IMR-90 (cell line): ENCODE data around the gene TPPP3. TPM values are rescaled to one million over a fixed set of nuclear protein-coding genes. Genes with fewer than 3 reads are reported as not detected.

Experiments
- ATAC-seq: fragments of 200-7000 bp; cut with Tn5 transposase; 2 replicates; pipeline ENCODE4 v1.9.1; 2020; ENCODE audit warnings: low read depth, mild to moderate bottlenecking, moderate library complexity
- BruUV-seq: library from RNA; stranded (reverse); fragments of 400-500 nt; replicated peaks from 2 replicates; lab custom pipeline; 2021; lab: Mats Ljungman, UMichigan
- CTCF ChIA-PET: fragments of 300-600 bp; formaldehyde crosslinking; extraction: SDS; loops from one replicate; lab custom pipeline; 2021; ENCODE audit warnings: antibody characterized with exemption; lab: Yijun Ruan, JAX
- POLR2A ChIA-PET: fragments of 300-600 bp; sonication (Branson Sonifier 250); formaldehyde crosslinking; loops from one replicate; lab custom pipeline; 2022; ENCODE audit warnings: antibody characterized with exemption; ENCODE audit not compliant: unreplicated experiment; lab: Charles Lee
- DNase-seq: peaks from one replicate; pipeline ENCODE4 v3.0.0; 2013
- H2AFZ ChIP-seq: replicated peaks from 2 replicates; pipeline ENCODE3; 2013; ENCODE audit warnings: low read length, mild to moderate bottlenecking; ENCODE audit not compliant: poor library complexity
- H2AK5ac ChIP-seq: 2 replicates; pipeline ENCODE4 v1.6.1; 2013; ENCODE audit warnings: low read depth, low read length, inconsistent platforms
- H2AK9ac ChIP-seq: replicated peaks from 2 replicates; pipeline ENCODE3; 2013; ENCODE audit warnings: mild to moderate bottlenecking, low read depth, low read length, moderate library complexity; ENCODE audit not compliant: poor library complexity
- H2BK120ac ChIP-seq: 2 replicates; pipeline ENCODE4 v1.6.1; 2013; ENCODE audit warnings: low read depth, low read length, inconsistent platforms
- H2BK15ac ChIP-seq: 3 replicates; pipeline ENCODE4 v1.6.1; 2013; ENCODE audit warnings: low read depth, low read length, inconsistent platforms
- H2BK20ac ChIP-seq: 2 replicates; pipeline ENCODE4 v1.6.1; 2013; ENCODE audit warnings: low read depth, mild to moderate bottlenecking, inconsistent platforms, low read length, moderate library complexity
- H2BK5ac ChIP-seq: 2 replicates; pipeline ENCODE4 v1.6.1; 2013; ENCODE audit warnings: mild to moderate bottlenecking, low read depth, low read length, inconsistent platforms; ENCODE audit not compliant: poor library complexity, severe bottlenecking
- H3K14ac ChIP-seq: replicated peaks from 2 replicates; pipeline ENCODE4 v1.6.1; 2013; ENCODE audit warnings: low read depth, low read length, inconsistent platforms
- H3K18ac ChIP-seq: 2 replicates; pipeline ENCODE4 v1.6.1; 2013; ENCODE audit warnings: low read depth, low read length, control low read depth
- H3K23ac ChIP-seq: 2 replicates; pipeline ENCODE4 v1.6.1; 2013; ENCODE audit warnings: low read depth, low read length, inconsistent platforms
- H3K27ac ChIP-seq: 2 replicates; pipeline ENCODE4 v1.5.1; 2013; ENCODE audit warnings: mild to moderate bottlenecking, control low read depth, low read length; ENCODE audit not compliant: insufficient read depth
- H3K27me3 ChIP-seq: 2 replicates; pipeline ENCODE4 v1.6.1; 2013; ENCODE audit warnings: low read length; ENCODE audit not compliant: control insufficient read depth, insufficient read depth
- H3K36me3 ChIP-seq: 2 replicates; pipeline ENCODE4 v1.6.1; 2013; ENCODE audit warnings: low read length, mixed read lengths; ENCODE audit not compliant: control insufficient read depth, insufficient read depth
- H3K4ac ChIP-seq: 2 replicates; pipeline ENCODE4 v1.6.1; 2013; ENCODE audit warnings: low read depth, low read length, inconsistent platforms
- H3K4me1 ChIP-seq: 2 replicates; pipeline ENCODE4 v1.6.1; 2013; ENCODE audit warnings: low read length, mixed read lengths; ENCODE audit not compliant: control insufficient read depth, insufficient read depth
- H3K4me2 ChIP-seq: 2 replicates; pipeline ENCODE4 v1.6.1; 2013; ENCODE audit warnings: low read depth, mild to moderate bottlenecking, control low read depth, low read length, moderate library complexity
- H3K4me3 ChIP-seq: 2 replicates; pipeline ENCODE4 v1.5.1; 2013; ENCODE audit warnings: low read depth, mild to moderate bottlenecking, control low read depth, low read length, moderate library complexity; ENCODE audit not compliant: insufficient read depth
- H3K56ac ChIP-seq: 2 replicates; pipeline ENCODE4 v1.6.1; 2013; ENCODE audit warnings: low read length, inconsistent platforms; ENCODE audit not compliant: insufficient read depth; ENCODE audit errors: extremely low read depth
- H3K79me1 ChIP-seq, 2 experiments: 2 replicates each; pipeline ENCODE4 v1.6.1; 2013; ENCODE audit warnings: low read length in 2 of 2, inconsistent platforms in 1 of 2, low read depth in 1 of 2
- H3K9ac ChIP-seq: 2 replicates; pipeline ENCODE4 v1.6.1; 2013; ENCODE audit warnings: low read depth, low read length, control low read depth
- H3K9me1 ChIP-seq: 2 replicates; pipeline ENCODE4 v1.6.1; 2013; ENCODE audit warnings: low read length, inconsistent platforms; ENCODE audit not compliant: insufficient read depth
- H3K9me3 ChIP-seq: 2 replicates; pipeline ENCODE4 v1.6.1; 2013; ENCODE audit warnings: low read length; ENCODE audit not compliant: control insufficient read depth, insufficient read depth
- H4K20me1 ChIP-seq: 2 replicates; pipeline ENCODE4 v1.6.1; 2013; ENCODE audit warnings: low read length, inconsistent platforms; ENCODE audit not compliant: insufficient read depth
- H4K5ac ChIP-seq: 2 replicates; pipeline ENCODE4 v1.6.1; 2013; ENCODE audit warnings: mild to moderate bottlenecking, low read depth, low read length, control low read depth
- H4K8ac ChIP-seq, 2 experiments: 2 replicates each; pipeline ENCODE4 v1.6.1; 2013; ENCODE audit warnings: low read depth in 2 of 2, low read length in 2 of 2, control low read depth in 1 of 2, inconsistent platforms in 1 of 2
- H4K91ac ChIP-seq: 2 replicates; pipeline ENCODE4 v1.6.1; 2013; ENCODE audit warnings: low read depth, low read length, inconsistent platforms; ENCODE audit not compliant: insufficient read depth
- BHLHE40 ChIP-seq: fragments of 150-350 bp; IDR thresholded peaks from 2 replicates; pipeline ENCODE4 v1.6.1; 2016; ENCODE audit warnings: mild to moderate bottlenecking, low read depth, low read length
- CEBPB ChIP-seq: IDR thresholded peaks from 2 replicates; pipeline ENCODE4 v1.6.1; 2012; ENCODE audit warnings: low read depth, low read length, improper control_type of control experiment
- CHD1 ChIP-seq: IDR thresholded peaks from 2 replicates; pipeline ENCODE4 v1.6.1; 2012; ENCODE audit warnings: low read depth, low read length, improper control_type of control experiment
- CTCF ChIP-seq: conservative IDR thresholded peaks from 2 replicates; pipeline ENCODE4 v1.5.1; 2012; ENCODE audit warnings: mild to moderate bottlenecking, low read depth, low read length, improper control_type of control experiment
- FOS ChIP-seq: fragments of 150-350 bp; IDR thresholded peaks from 2 replicates; pipeline ENCODE4 v1.6.1; 2016; ENCODE audit warnings: low read depth, low read length
- MAFK ChIP-seq: IDR thresholded peaks from 2 replicates; pipeline ENCODE4 v1.6.1; 2012; ENCODE audit warnings: low read depth, low read length, improper control_type of control experiment
- MAZ ChIP-seq: IDR thresholded peaks from 2 replicates; pipeline ENCODE4 v1.6.1; 2012; ENCODE audit warnings: low read depth, mild to moderate bottlenecking, low read length, improper control_type of control experiment, moderate library complexity, borderline replicate concordance
- MXI1 ChIP-seq: IDR thresholded peaks from 2 replicates; pipeline ENCODE4 v1.6.1; 2012; ENCODE audit warnings: low read depth, mild to moderate bottlenecking, low read length, moderate library complexity, borderline replicate concordance
- NFE2L2 ChIP-seq: fragments of 150-350 bp; IDR thresholded peaks from 2 replicates; pipeline ENCODE4 v1.6.1; 2016; ENCODE audit warnings: low read depth, mild to moderate bottlenecking, low read length
- POLR2A ChIP-seq: IDR thresholded peaks from 2 replicates; pipeline ENCODE4 v1.6.1; 2012; ENCODE audit warnings: mild to moderate bottlenecking, low read depth, low read length
- RAD21 ChIP-seq: IDR thresholded peaks from 2 replicates; pipeline ENCODE4 v1.6.1; 2012; ENCODE audit warnings: low read length, improper control_type of control experiment
- RCOR1 ChIP-seq: IDR thresholded peaks from 2 replicates; pipeline ENCODE4 v1.6.1; 2012; ENCODE audit warnings: mild to moderate bottlenecking, low read length, improper control_type of control experiment; ENCODE audit not compliant: insufficient replicate concordance
- RFX5 ChIP-seq: IDR thresholded peaks from 2 replicates; pipeline ENCODE4 v1.8.0; 2012; ENCODE audit warnings: low read depth, mild to moderate bottlenecking, low read length, moderate library complexity
- SMC3 ChIP-seq: fragments of 150-350 bp; IDR thresholded peaks from 2 replicates; pipeline ENCODE4 v1.6.1; 2016; ENCODE audit warnings: low read depth, mild to moderate bottlenecking, antibody characterized with exemption, low read length, moderate library complexity
- USF2 ChIP-seq: fragments of 150-350 bp; IDR thresholded peaks from 2 replicates; pipeline ENCODE4 v1.6.1; 2017; ENCODE audit warnings: mild to moderate bottlenecking, antibody characterized with exemption, low read length, low read depth
- WGBS, 2 experiments: methylation state at CpG; one replicate each; pipeline versions ENCODE4 v1.1.5 to v1.1.7; 2013; ENCODE audit warnings: missing lambda C conversion rate in 2 of 2; ENCODE audit not compliant: insufficient read length in 1 of 2; ENCODE audit errors: extremely low coverage in 2 of 2; 5-methylcytosine and 5-hydroxymethylcytosine counted together
- dilution Hi-C: fragments of 300-500 bp; cut with HindIII; formaldehyde crosslinking; loops from one replicate; pipeline ENCODE4 v1.14.3; 2018; ENCODE audit warnings: low sequenced_read_pairs; ENCODE audit not compliant: unreplicated experiment
- in situ Hi-C: fragments of 300-500 bp; cut with MboI; formaldehyde crosslinking; loops from 3 replicates; pipeline ENCODE4 v1.14.3; 2019; ENCODE audit warnings: low sequenced_read_pairs, inconsistent platforms, mixed read lengths
- intact Hi-C: fragments of 100-400 bp; cut with micrococcal nuclease; formaldehyde crosslinking; loops from 2 replicates; pipeline ENCODE4 v1.10.0; 2022
- polyA plus RNA-seq, 3 experiments: library from polyadenylated mRNA; depleted of rRNA; stranded (reverse); fragments of >200 nt; gene quantifications; 2 replicates each; pipeline ENCODE4 v1.2.3, GENCODE V29; 2012; ENCODE audit warnings: low replicate concordance in 1 of 3
- total RNA-seq: library from RNA; depleted of rRNA; stranded (reverse); fragments of >200 nt; gene quantifications from 2 replicates; pipeline ENCODE4 v1.2.3, GENCODE V29; 2012
- TF ChIP-seq, protein P1 (sequence below): fragments of 150-350 bp; IDR thresholded peaks from 2 replicates; pipeline ENCODE4 v1.6.1; 2016; ENCODE audit warnings: low read depth, mild to moderate bottlenecking, low read length, moderate library complexity, borderline replicate concordance

Gene TPPP3
- total and polyA plus RNA-seq, 2 of the 4 experiments (the other 2 are of a cell fraction), result 0.54 to 2.4 TPM

DNA sequence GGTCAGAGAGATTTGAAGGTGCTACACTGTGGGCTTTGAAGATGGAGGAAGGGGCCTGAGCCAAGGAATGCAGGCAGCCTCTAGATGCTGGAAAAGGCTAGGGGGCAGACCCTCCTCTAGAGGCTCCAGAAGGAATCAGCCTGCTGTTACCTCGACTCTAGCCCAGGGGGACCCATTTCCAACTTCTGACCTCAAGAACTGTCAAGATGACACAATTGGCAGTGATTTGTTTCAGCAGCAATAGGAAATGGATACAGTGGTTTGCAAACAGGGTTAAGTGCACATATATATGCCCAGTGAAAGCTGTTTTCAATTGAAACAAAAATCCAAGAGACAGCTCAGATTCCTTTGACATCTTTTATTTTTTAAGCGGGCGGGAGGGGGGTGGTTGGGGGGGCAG, 26.6 kb upstream of the TPPP3 start:
- no peaks in the 10 kb centered on the region for H3K9me3 ChIP-seq
- BruUV-seq, result no TSS peak
- TF ChIP-seq BHLHE40 (no peak), CEBPB (no peak), CHD1 (no peak), FOS (no peak), CTCF (no peak), RFX5 (no peak), MAZ (no peak), USF2 (no peak), MXI1 (no peak), NFE2L2 (no peak), POLR2A (no peak), RAD21 (no peak), SMC3 (no peak), RCOR1 (no peak), MAFK (no peak)
- TF ChIP-seq, protein P1, sequence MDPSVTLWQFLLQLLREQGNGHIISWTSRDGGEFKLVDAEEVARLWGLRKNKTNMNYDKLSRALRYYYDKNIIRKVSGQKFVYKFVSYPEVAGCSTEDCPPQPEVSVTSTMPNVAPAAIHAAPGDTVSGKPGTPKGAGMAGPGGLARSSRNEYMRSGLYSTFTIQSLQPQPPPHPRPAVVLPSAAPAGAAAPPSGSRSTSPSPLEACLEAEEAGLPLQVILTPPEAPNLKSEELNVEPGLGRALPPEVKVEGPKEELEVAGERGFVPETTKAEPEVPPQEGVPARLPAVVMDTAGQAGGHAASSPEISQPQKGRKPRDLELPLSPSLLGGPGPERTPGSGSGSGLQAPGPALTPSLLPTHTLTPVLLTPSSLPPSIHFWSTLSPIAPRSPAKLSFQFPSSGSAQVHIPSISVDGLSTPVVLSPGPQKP, result no peak
- no peak overlapping the region for H2BK5ac ChIP-seq
- intact Hi-C loops, result no loop called here
- no peak overlapping the region for H3K27ac ChIP-seq
- H3K23ac ChIP-seq, result no peak overlapping the region
- no peak overlapping the region for H3K4me2 ChIP-seq
- H2BK15ac ChIP-seq, result no peak overlapping the region
- no peak overlapping the region for H2AFZ ChIP-seq
- in situ Hi-C loops, result no loop called here
- no peak overlapping the region for H3K14ac ChIP-seq
- no peak overlapping the region for H3K4me3 ChIP-seq
- no peak overlapping the region for H3K56ac ChIP-seq
- no peak overlapping the region for H2AK5ac ChIP-seq
- no peak overlapping the region for H3K9ac ChIP-seq
- no peak overlapping the region for H4K8ac ChIP-seq
- peaks cover 2 to 7% of the 10 kb centered on the region in 2 experiments; a peak in 3 of 4 replicates for H3K79me1 ChIP-seq
- DNase-seq (no peak), ATAC-seq (no peak)
- no peak overlapping the region for H4K5ac ChIP-seq
- H3K27me3 ChIP-seq, result peaks cover 11% of the 10 kb centered on the region
- no peaks in the 10 kb centered on the region for H4K20me1 ChIP-seq
- no peak overlapping the region for H4K91ac ChIP-seq
- no peak overlapping the region for H3K4ac ChIP-seq
- no peak overlapping the region for H2AK9ac ChIP-seq
- whole genome bisulfite sequencing, 2 experiments, result no CpG with 5 or more reads among the region's 3 CpGs
- no peak overlapping the region for H2BK20ac ChIP-seq
- CTCF ChIA-PET, result no interaction called here
- H3K4me1 ChIP-seq, result no peaks in the 10 kb centered on the region; the same call in 1 of the 2 replicates
- POLR2A ChIA-PET, result no interaction called here
- no peaks in the 10 kb centered on the region for H3K9me1 ChIP-seq
- no peaks in the 10 kb centered on the region for H3K36me3 ChIP-seq
- no peak overlapping the region for H2BK120ac ChIP-seq
- dilution Hi-C loops, result no loop called here
- H3K18ac ChIP-seq, result no peak overlapping the region
